HL-60 (cell line): Measurements from ENCODE around the gene MLH1.

Experiments used
- DNase-seq, 2 experiments: peaks; one replicate each; pipeline ENCODE4 v3.0.0-alpha.2; 2010 to 2020; ENCODE audit warnings: low read depth in 1 of 2, low spot score in 1 of 2
- H3K27ac ChIP-seq: fragments of 250-450 bp; sonication (Bioruptor Pico); replicated peaks from 2 replicates; pipeline ENCODE4 v1.5.1; 2020; ENCODE audit warnings: mild to moderate bottlenecking, moderate library complexity
- H3K27me3 ChIP-seq: fragments of 250-450 bp; sonication (Bioruptor Pico); 2 replicates; pipeline ENCODE4 v1.5.1; 2021; ENCODE audit warnings: mild to moderate bottlenecking, moderate library complexity; ENCODE audit not compliant: insufficient read depth, poor library complexity, severe bottlenecking
- H3K4me3 ChIP-seq: replicated peaks from 2 replicates; pipeline ENCODE4 v1.5.1; 2011; ENCODE audit warnings: mild to moderate bottlenecking, control low read depth, low read length; ENCODE audit not compliant: insufficient read depth
- GABPA ChIP-seq: IDR thresholded peaks from 2 replicates; pipeline ENCODE4 v1.6.1; 2012; ENCODE audit warnings: low read depth
- POLR2AphosphoS5 ChIP-seq: IDR thresholded peaks from 2 replicates; pipeline ENCODE4 v1.6.1; 2012; ENCODE audit warnings: low read depth
- SPI1 ChIP-seq: IDR thresholded peaks from 2 replicates; pipeline ENCODE4 v1.6.1; 2012; ENCODE audit warnings: low read depth, mild to moderate bottlenecking, borderline replicate concordance
- TF ChIP-seq, protein P1 (sequence below): IDR thresholded peaks from 2 replicates; pipeline ENCODE4 v1.6.1; 2012; ENCODE audit warnings: low read depth; ENCODE audit not compliant: insufficient replicate concordance
- TF ChIP-seq, protein P2 (sequence below): IDR thresholded peaks from one replicate; pipeline ENCODE4 v1.5.1; 2011; ENCODE audit warnings: low read length, control low read depth, inconsistent platforms; ENCODE audit not compliant: insufficient read depth

Gene MLH1

DNA sequence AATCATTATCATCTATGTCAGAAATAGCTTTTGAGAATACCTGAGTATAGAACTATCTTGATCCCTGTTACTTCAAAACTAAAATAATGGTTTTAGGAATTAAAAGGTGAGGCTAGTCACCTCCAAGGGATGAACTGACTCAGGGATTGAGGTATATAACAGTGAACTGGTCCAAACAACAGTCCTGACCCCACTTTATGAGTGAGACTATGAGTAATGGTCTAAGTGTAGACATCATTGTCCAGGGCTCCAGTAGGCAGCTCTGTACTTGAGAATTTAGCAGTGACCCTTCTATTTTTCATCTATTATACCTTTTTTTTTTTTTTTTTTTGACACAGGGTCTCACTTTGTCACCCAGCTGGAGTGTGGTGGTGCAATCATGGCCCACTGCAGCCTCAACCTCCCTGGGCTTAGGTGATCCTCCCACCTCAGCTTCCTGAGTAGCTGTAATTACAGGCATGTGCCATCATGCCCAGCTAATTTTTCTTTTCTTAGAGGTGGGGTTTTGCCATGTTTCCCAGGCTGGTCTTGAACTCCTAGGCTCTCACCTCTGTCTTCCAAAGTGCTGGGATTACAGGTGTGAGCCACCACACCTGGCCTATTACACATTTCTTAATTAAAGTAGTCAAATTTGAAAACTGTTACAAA is 36.3 kb downstream of the MLH1 start:
- Histone ChIP-seq H3K27me3 (no peaks in the 10 kb centered on the region), H3K4me3 (no peak overlapping the region), H3K27ac (no peak overlapping the region)
- no peak for DNase-seq
- TF ChIP-seq GABPA (no peak), POLR2AphosphoS5 (no peak), SPI1 (no peak)
- TF ChIP-seq, protein P1, sequence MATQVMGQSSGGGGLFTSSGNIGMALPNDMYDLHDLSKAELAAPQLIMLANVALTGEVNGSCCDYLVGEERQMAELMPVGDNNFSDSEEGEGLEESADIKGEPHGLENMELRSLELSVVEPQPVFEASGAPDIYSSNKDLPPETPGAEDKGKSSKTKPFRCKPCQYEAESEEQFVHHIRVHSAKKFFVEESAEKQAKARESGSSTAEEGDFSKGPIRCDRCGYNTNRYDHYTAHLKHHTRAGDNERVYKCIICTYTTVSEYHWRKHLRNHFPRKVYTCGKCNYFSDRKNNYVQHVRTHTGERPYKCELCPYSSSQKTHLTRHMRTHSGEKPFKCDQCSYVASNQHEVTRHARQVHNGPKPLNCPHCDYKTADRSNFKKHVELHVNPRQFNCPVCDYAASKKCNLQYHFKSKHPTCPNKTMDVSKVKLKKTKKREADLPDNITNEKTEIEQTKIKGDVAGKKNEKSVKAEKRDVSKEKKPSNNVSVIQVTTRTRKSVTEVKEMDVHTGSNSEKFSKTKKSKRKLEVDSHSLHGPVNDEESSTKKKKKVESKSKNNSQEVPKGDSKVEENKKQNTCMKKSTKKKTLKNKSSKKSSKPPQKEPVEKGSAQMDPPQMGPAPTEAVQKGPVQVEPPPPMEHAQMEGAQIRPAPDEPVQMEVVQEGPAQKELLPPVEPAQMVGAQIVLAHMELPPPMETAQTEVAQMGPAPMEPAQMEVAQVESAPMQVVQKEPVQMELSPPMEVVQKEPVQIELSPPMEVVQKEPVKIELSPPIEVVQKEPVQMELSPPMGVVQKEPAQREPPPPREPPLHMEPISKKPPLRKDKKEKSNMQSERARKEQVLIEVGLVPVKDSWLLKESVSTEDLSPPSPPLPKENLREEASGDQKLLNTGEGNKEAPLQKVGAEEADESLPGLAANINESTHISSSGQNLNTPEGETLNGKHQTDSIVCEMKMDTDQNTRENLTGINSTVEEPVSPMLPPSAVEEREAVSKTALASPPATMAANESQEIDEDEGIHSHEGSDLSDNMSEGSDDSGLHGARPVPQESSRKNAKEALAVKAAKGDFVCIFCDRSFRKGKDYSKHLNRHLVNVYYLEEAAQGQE: no peak
- TF ChIP-seq, protein P2, sequence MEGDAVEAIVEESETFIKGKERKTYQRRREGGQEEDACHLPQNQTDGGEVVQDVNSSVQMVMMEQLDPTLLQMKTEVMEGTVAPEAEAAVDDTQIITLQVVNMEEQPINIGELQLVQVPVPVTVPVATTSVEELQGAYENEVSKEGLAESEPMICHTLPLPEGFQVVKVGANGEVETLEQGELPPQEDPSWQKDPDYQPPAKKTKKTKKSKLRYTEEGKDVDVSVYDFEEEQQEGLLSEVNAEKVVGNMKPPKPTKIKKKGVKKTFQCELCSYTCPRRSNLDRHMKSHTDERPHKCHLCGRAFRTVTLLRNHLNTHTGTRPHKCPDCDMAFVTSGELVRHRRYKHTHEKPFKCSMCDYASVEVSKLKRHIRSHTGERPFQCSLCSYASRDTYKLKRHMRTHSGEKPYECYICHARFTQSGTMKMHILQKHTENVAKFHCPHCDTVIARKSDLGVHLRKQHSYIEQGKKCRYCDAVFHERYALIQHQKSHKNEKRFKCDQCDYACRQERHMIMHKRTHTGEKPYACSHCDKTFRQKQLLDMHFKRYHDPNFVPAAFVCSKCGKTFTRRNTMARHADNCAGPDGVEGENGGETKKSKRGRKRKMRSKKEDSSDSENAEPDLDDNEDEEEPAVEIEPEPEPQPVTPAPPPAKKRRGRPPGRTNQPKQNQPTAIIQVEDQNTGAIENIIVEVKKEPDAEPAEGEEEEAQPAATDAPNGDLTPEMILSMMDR: no peak

DNA sequence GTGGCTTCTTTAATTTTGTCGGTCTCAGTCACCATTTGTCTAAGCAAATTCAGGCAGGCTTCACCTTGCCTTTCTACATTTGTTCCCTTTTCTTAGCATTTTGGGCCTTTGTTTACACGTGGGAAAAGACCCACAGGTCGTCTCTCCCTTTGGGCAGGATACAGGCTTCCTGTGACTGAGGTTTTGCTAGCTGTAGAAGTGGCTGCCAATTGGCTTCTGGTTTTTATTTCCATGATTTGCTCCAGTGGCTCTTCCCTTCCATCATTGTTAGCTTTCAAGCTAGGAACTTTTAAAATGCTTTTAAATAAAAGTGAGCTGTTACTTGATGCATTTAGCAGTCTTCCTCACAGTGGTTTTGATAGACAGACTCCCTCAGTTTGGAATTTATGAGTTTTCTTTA is 37.3 kb downstream of the MLH1 start:
- H3K27me3 ChIP-seq: no peaks in the 10 kb centered on the region
- H3K4me3 ChIP-seq: no peak overlapping the region
- no peak overlapping the region for H3K27ac ChIP-seq
- no peak for DNase-seq
- TF ChIP-seq, protein P1: no peak
- TF ChIP-seq POLR2AphosphoS5 (no peak), SPI1 (no peak), GABPA (no peak)
- TF ChIP-seq, protein P2: no peak

DNA sequence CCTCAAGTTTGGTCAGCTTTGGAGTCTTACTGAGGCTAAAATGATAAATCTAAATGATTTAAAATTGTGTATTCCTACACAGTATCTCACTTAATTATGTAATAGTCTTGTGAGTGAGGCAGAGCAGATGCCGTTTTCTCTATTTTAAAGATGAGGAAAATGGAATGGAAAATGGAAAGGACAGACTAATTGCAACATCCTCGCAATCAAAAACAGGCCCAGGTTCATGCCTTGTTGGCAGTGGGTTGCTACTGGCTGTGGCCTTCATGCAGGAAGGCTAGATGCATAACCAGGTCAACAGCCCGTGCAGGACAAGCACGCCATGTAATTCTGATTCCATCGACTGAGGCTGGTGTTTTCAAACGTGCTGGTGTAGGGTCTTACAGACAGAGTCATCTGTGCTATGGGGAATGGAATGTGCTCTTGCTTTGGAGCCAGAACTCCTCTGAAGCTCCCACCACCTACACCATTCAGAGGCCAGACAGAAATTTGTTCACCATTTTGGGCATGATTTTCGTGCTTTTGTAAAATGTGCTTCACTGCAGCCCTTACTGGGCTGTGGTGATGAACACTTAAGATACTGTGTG is 37.9 kb downstream of the MLH1 start:
- no peak for DNase-seq
- Histone ChIP-seq H3K27ac (no peak overlapping the region), H3K4me3 (no peak overlapping the region), H3K27me3 (no peaks in the 10 kb centered on the region)
- TF ChIP-seq POLR2AphosphoS5: no peak
- TF ChIP-seq SPI1: no peak
- TF ChIP-seq, protein P2: no peak
- TF ChIP-seq, protein P1: no peak
- no peak for TF ChIP-seq GABPA
